Measurements from ENCODE around the gene MYO1E.

The MYO1E gene

GRCh38 chr15:59222906-59223550, 149.6 kb downstream of the MYO1E start:
- DNase-seq, result no peak

- DNase-seq, result no peak
Observed at GRCh38 chr15:59221511-59222505, 150.9 kb downstream of the MYO1E start.

- no peak for DNase-seq
Observed at GRCh38 chr15:59218710-59219109, 154.0 kb downstream of the MYO1E start.

- no peak for DNase-seq
Observed at GRCh38 chr15:59217876-59218498, 154.7 kb downstream of the MYO1E start.

- no peak for DNase-seq
Observed at GRCh38 chr15:59216911-59217310, 155.8 kb downstream of the MYO1E start.

GRCh38 chr15:59210186-59210585, 162.5 kb downstream of the MYO1E start:
- no peak for DNase-seq

- no peak for DNase-seq
Observed at GRCh38 chr15:59208613-59209249, 163.9 kb downstream of the MYO1E start.

- no peak for DNase-seq
Observed at GRCh38 chr15:59206623-59207183, 166.0 kb downstream of the MYO1E start, which contains the start of gene LDHAL6B. Gene LDHAL6B (plus strand): TSS chr15:59206843. CDS start chr15:59206941, 98 bp downstream.

GRCh38 chr15:59205839-59206622, 166.6 kb downstream of the MYO1E start:
- no peak for DNase-seq

GRCh38 chr15:59203657-59204056, 169.0 kb downstream of the MYO1E start:
- DNase-seq, result no peak

GRCh38 chr15:59203008-59203407, 169.7 kb downstream of the MYO1E start:
- no peak for DNase-seq

GRCh38 chr15:59200560-59200959, 172.1 kb downstream of the MYO1E start:
- no peak for DNase-seq

- DNase-seq, result no peak
Observed at GRCh38 chr15:59199626-59200465, 172.8 kb downstream of the MYO1E start.

GRCh38 chr15:59197454-59197853, 175.2 kb downstream of the MYO1E start:
- no peak for DNase-seq

- no peak for DNase-seq
Observed at GRCh38 chr15:59196416-59196815, 176.3 kb downstream of the MYO1E start.

- no peak for DNase-seq
Observed at GRCh38 chr15:59194639-59195325, 177.9 kb downstream of the MYO1E start.

- DNase-seq, result no peak
Observed at GRCh38 chr15:59191855-59192237, 180.8 kb downstream of the MYO1E start.

- DNase-seq, result no peak
Observed at GRCh38 chr15:59190291-59190690, 182.4 kb downstream of the MYO1E start.

GRCh38 chr15:59189241-59189640, 183.4 kb downstream of the MYO1E start:
- no peak for DNase-seq

- DNase-seq, result no peak
Observed at GRCh38 chr15:59186501-59186900, 186.2 kb downstream of the MYO1E start.

All from activated gamma-delta T cell (primary cell).